ENCODE measurements around the gene FXR1. TPM values are rescaled to one million over a fixed set of nuclear protein-coding genes. Genes with fewer than 3 reads are reported as not detected.

The FXR1 gene
- total and polyA plus RNA-seq, 4 donors: 18.6 to 72.9 (median 46.6) TPM

DNA sequence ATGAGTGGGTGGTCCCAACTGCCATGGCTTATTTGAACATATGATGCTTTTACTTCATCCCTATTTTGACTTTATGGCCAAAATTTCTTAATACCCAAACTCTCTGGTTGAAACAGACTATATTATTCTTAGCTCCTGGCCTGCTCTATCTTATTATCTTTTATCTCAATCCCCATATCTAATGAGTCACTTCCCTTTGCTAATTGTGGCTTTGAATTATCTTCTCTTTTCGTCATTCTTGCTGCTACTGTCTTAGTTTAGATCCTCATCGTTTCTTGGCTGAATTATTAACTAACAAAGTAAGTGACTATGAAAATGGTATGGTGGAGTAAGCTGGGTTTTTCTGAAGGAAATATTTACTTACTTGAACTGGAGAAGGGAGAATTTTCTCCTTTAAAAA, 105.2 kb downstream of the FXR1 start:
- Histone ChIP-seq H3K27ac (ENCODE audit: low read depth in 1 of 2, low read length in 2 of 2) (no peak overlapping the region), H3K9ac (ENCODE audit: low read depth in 1 of 2, low read length in 2 of 2) (no peak overlapping the region), H3K4me1 (ENCODE audit: control insufficient read depth in 4 of 4, insufficient read depth in 4 of 4, low read length in 3 of 4) (no peaks in the 10 kb centered on the region), H3K9me3 (ENCODE audit: control insufficient read depth in 4 of 4, low read length in 3 of 4) (no peaks in the 10 kb centered on the region), H3K36me3 (ENCODE audit: control insufficient read depth in 4 of 4, insufficient read depth in 3 of 4, low read depth in 1 of 4, low read length in 3 of 4) (no peaks in the 10 kb centered on the region), H3K27me3 (ENCODE audit: control insufficient read depth in 4 of 4, insufficient read depth in 4 of 4, low read length in 3 of 4) (no peaks in the 10 kb centered on the region), H3K4me3 (ENCODE audit: low read depth in 1 of 3, low read length in 3 of 3) (no peak overlapping the region)
- WGBS: 74% methylated on average over 2 of the region's 2 CpGs
- no peak for TF ChIP-seq HNF4G (IDR thresholded peaks at IDR 0.05)
- TF ChIP-seq RAD21 (IDR thresholded peaks at IDR 0.05): no peak
- TF ChIP-seq NR2F2 (IDR thresholded peaks at IDR 0.05): no peak
- TF ChIP-seq YY1 (IDR thresholded peaks at IDR 0.05): no peak
- no peak for TF ChIP-seq TAF1 (conservative IDR thresholded peaks at IDR 0.05)
- TF ChIP-seq, protein P1, sequence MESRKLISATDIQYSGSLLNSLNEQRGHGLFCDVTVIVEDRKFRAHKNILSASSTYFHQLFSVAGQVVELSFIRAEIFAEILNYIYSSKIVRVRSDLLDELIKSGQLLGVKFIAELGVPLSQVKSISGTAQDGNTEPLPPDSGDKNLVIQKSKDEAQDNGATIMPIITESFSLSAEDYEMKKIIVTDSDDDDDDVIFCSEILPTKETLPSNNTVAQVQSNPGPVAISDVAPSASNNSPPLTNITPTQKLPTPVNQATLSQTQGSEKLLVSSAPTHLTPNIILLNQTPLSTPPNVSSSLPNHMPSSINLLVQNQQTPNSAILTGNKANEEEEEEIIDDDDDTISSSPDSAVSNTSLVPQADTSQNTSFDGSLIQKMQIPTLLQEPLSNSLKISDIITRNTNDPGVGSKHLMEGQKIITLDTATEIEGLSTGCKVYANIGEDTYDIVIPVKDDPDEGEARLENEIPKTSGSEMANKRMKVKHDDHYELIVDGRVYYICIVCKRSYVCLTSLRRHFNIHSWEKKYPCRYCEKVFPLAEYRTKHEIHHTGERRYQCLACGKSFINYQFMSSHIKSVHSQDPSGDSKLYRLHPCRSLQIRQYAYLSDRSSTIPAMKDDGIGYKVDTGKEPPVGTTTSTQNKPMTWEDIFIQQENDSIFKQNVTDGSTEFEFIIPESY (IDR thresholded peaks at IDR 0.05): no peak
- TF ChIP-seq FOXA2 (IDR thresholded peaks at IDR 0.05): no peak
- no peak for TF ChIP-seq GABPA (IDR thresholded peaks at IDR 0.05 in 1 of 2, conservative IDR thresholded peaks at IDR 0.05 in 1 of 2)
- TF ChIP-seq SP1 (IDR thresholded peaks at IDR 0.05): no peak
- TF ChIP-seq RXRA (IDR thresholded peaks at IDR 0.05): no peak
- TF ChIP-seq HNF4A (conservative IDR thresholded peaks at IDR 0.05): no peak
- TF ChIP-seq JUND (IDR thresholded peaks at IDR 0.05): no peak
- TF ChIP-seq, protein P2, sequence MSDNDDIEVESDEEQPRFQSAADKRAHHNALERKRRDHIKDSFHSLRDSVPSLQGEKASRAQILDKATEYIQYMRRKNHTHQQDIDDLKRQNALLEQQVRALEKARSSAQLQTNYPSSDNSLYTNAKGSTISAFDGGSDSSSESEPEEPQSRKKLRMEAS (IDR thresholded peaks at IDR 0.05): no peak
- TF ChIP-seq, protein P3, sequence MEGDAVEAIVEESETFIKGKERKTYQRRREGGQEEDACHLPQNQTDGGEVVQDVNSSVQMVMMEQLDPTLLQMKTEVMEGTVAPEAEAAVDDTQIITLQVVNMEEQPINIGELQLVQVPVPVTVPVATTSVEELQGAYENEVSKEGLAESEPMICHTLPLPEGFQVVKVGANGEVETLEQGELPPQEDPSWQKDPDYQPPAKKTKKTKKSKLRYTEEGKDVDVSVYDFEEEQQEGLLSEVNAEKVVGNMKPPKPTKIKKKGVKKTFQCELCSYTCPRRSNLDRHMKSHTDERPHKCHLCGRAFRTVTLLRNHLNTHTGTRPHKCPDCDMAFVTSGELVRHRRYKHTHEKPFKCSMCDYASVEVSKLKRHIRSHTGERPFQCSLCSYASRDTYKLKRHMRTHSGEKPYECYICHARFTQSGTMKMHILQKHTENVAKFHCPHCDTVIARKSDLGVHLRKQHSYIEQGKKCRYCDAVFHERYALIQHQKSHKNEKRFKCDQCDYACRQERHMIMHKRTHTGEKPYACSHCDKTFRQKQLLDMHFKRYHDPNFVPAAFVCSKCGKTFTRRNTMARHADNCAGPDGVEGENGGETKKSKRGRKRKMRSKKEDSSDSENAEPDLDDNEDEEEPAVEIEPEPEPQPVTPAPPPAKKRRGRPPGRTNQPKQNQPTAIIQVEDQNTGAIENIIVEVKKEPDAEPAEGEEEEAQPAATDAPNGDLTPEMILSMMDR (IDR thresholded peaks at IDR 0.05; ENCODE audit: low read depth, low read length, missing input control): no peak
- TF ChIP-seq, protein P4, sequence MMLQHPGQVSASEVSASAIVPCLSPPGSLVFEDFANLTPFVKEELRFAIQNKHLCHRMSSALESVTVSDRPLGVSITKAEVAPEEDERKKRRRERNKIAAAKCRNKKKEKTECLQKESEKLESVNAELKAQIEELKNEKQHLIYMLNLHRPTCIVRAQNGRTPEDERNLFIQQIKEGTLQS (IDR thresholded peaks at IDR 0.05): no peak
- TF ChIP-seq FOXA1 (IDR thresholded peaks at IDR 0.05): no peak
- TF ChIP-seq, protein P5, sequence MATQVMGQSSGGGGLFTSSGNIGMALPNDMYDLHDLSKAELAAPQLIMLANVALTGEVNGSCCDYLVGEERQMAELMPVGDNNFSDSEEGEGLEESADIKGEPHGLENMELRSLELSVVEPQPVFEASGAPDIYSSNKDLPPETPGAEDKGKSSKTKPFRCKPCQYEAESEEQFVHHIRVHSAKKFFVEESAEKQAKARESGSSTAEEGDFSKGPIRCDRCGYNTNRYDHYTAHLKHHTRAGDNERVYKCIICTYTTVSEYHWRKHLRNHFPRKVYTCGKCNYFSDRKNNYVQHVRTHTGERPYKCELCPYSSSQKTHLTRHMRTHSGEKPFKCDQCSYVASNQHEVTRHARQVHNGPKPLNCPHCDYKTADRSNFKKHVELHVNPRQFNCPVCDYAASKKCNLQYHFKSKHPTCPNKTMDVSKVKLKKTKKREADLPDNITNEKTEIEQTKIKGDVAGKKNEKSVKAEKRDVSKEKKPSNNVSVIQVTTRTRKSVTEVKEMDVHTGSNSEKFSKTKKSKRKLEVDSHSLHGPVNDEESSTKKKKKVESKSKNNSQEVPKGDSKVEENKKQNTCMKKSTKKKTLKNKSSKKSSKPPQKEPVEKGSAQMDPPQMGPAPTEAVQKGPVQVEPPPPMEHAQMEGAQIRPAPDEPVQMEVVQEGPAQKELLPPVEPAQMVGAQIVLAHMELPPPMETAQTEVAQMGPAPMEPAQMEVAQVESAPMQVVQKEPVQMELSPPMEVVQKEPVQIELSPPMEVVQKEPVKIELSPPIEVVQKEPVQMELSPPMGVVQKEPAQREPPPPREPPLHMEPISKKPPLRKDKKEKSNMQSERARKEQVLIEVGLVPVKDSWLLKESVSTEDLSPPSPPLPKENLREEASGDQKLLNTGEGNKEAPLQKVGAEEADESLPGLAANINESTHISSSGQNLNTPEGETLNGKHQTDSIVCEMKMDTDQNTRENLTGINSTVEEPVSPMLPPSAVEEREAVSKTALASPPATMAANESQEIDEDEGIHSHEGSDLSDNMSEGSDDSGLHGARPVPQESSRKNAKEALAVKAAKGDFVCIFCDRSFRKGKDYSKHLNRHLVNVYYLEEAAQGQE (IDR thresholded peaks at IDR 0.05): no peak
- no peak for TF ChIP-seq EGR1 (IDR thresholded peaks at IDR 0.05; ENCODE audit: low read depth in 2 of 2)
- DNase-seq (ENCODE audit: low spot score): no peak
